A549 treated with dexamethasone at 1 μM for 4 hours (cell line): ENCODE results near the gene GARIN3. TPM values are rescaled to one million over a fixed set of nuclear protein-coding genes. Genes with fewer than 3 reads are reported as not detected.

Experiments
- total RNA-seq: library from RNA; stranded (reverse); fragments of 200-300 nt; extraction: Qiagen RNA extraction; gene quantifications from 5 replicates; pipeline ENCODE4 v1.2.3, GENCODE V29; 2022

GARIN3 gene
- total RNA-seq: not detected in 5 replicates

GRCh38 chr5:157166214-157167213 lies at the start of gene GARIN3:
Gene GARIN3, minus strand, starts transcription at chr5:157166264. Its CDS starts 96 bp downstream, at chr5:157166168.

GRCh38 chr5:157180374-157181264 lies 14.6 kb upstream of the GARIN3 start, which contains the start of gene ITK:
Gene ITK, plus strand, starts transcription at chr5:157180840. Its CDS starts 138 bp downstream, at chr5:157180978.

GRCh38 chr5:157142317-157143126 lies 23.5 kb downstream of the GARIN3 start, which contains the start of gene MED7:
Gene MED7, minus strand, starts transcription at chr5:157142865. Its CDS starts 3,434 bp downstream, at chr5:157139431.

Other genes starting within 250 kb of the GARIN3 start
- gene TIMD4, start 203.0 kb downstream of the GARIN3 start, total RNA-seq: 0.60 to 1.6 TPM (median 1.5 TPM) in 5 replicates
- gene HAVCR1, start 107.1 kb downstream of the GARIN3 start, total RNA-seq: 32.7 to 54.7 TPM (median 44.8 TPM) in 5 replicates
- 0.32 to 0.52 TPM (median 0.38 TPM) in 5 replicates for gene HAVCR2, start 57.2 kb downstream of the GARIN3 start, total RNA-seq
- 14.6 to 21.2 TPM (median 15.2 TPM) in 5 replicates for gene MED7, start 23.4 kb downstream of the GARIN3 start, total RNA-seq
- gene ITK, start 14.6 kb upstream of the GARIN3 start, total RNA-seq: 0.07 to 0.43 TPM (median 0.37 TPM) in 5 replicates
- gene CYFIP2, start 99.9 kb upstream of the GARIN3 start, total RNA-seq: 16.7 to 24.5 TPM (median 23.4 TPM) in 5 replicates